HG03354 (cell line): ENCODE measurements around the gene DTX1.
"Not testable (repeated sequence)": the region's sequence is repeated elsewhere in the genome, so short reads cannot be mapped to it uniquely, and the experiment has no call there.

ENCODE experiments used
- ATAC-seq: cut with Tn5 transposase; IDR thresholded peaks from one replicate; pipeline ENCODE4 v1.9.1; 2021; ENCODE audit warnings: mild to moderate bottlenecking; ENCODE audit not compliant: unreplicated experiment, poor library complexity, severe bottlenecking

DTX1 gene

DNA sequence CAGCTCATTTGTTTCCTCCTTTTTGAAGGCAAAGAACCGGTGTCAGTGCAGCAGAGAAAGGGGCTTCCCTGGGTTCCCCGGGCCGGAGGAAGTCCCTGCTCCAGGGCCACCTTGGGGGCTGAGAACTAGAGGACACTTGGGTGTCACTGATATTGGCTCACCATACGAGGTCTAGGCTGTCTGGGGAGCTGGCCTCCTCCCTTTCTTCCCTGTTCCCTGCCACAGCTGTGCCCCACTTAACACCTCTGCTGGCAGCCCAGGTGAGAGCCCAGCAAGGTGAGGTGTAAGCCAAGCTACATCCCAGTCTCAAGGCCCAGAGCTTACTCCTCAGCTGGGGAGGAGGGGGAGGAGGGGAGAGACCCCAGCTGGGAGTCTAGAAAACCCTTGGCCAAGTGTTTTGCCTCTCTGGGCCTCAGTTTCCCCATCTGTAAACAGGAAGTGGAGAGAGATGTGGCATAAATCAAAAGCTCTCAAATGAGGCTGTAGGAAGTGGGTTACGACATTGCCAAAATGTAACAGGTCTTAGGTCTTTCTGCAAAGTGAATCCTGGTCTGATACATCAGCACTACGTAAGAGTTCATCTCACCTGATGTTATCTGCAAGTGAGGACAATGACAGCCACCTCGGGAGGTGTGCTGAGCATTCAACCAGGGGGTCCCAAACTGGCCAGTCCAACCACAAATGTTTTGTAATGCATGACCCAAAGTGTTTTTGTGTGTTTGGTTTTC lies 53.5 kb downstream of the DTX1 start:
- ATAC-seq: no peak

DNA sequence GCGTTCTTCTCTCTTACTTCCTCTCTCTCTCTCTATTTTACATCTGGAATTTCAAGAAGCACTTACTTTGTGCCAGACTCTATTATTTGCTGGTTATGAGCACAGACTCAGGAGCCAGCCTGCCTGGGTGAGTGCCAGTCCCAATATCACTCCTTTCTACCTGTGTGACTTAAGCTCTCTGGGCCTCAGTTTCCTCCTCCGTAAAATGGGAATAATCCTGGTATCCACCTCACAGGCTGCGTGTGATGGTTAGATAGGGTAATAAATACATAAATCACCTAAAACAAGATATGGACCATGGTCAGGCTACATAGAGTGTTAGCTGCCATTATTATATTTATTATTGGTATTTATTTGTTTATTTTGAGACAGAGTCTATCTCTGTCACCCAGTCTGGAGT lies 54.7 kb downstream of the DTX1 start:
- ATAC-seq: no peak

DNA sequence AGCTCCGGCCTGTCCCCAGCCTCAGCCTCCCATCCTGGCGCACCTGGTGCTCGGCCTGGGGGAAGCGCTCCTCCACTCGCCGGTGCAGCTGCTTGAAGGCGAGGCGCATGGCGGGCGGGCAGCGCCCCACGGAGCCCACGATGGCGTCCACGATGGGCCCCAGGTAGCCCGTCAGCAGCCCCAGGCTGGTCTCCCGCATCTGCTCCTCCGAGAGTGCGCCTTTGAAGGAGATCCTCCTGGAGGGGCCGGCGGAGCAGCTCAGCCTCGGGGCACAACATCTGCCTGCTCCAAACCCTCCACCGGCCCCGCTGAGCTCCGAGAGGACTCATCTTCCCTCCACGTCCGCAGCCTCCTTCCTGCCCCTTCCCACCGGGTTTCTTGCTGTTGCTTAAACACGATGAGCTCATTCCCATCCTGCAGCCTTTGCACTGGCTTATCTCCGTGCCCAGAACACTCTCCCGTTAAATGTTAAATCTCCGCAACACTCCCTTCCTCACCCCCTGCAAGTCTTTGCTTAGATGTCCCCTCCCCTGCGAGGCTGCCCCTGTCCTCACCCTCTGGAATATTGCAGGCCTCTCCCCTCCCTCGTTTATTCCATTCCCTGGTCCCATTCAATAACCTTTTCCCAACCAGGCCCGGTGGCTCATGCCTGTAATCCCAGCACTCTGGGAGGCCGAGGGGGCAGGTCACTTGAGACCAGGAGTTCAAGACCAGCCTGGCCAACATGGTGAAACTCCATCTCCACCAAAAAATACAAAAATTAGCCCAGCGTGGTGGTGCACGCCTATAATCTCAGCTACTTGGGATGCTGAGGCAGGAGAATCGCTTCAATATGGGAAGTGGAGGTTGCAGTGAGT lies 55.7 kb downstream of the DTX1 start:
- ATAC-seq: no peak

DNA sequence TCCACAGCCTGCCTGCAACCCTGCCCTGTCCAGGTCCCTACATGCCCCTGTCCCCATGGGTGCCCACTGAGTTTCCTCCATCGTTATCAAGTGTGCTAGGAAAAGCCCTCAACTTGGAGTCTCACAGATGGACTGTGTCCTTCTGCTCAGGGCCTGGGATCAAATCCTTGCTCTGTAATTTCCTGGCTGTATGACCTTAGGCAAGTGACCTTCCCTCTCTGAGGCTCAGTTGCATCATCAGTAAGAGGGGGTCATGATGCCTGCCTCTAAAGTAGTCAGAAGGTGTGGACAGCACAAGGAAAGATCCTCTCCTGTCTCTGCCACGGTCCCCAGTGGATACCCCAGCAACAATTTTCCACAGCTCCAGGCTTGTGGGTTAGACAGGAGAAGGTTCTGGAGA lies 56.9 kb downstream of the DTX1 start:
- no peak for ATAC-seq

DNA sequence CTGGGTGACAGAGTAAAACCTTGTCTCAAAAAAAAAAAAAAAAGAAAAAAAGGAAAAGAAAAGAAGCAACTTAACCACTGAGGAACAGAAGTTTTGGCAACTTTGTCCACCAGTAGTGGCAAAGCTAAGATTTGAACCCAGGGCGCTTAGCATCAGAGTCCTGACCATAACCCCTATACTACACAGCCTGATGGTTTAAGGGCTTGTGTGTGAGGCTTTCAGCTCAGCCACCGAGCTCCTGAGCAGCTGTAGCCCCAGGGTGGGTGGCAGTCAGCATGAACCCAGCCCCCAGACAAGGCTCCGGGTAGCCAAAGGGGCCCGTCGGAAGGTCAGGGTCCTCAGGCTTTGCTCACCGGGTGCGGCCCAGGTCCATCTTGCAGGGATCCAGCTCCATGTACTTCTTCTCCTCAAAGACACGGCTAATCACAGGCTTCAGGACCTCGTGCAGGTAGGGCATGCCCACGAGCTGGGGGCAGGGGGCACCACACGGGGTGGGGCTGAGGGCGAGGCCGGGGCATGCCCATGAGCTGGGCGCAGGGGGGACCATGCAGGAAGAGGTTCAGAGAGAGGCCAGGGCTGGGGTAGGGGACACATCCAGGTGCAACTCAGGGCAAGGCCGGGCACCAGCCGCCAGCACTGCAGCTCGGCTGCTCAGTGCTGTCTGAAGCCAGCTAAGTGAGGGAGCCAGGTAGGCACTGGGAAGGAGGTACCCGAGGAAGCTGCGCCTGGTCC lies 58.1 kb downstream of the DTX1 start:
- no peak for ATAC-seq

DNA sequence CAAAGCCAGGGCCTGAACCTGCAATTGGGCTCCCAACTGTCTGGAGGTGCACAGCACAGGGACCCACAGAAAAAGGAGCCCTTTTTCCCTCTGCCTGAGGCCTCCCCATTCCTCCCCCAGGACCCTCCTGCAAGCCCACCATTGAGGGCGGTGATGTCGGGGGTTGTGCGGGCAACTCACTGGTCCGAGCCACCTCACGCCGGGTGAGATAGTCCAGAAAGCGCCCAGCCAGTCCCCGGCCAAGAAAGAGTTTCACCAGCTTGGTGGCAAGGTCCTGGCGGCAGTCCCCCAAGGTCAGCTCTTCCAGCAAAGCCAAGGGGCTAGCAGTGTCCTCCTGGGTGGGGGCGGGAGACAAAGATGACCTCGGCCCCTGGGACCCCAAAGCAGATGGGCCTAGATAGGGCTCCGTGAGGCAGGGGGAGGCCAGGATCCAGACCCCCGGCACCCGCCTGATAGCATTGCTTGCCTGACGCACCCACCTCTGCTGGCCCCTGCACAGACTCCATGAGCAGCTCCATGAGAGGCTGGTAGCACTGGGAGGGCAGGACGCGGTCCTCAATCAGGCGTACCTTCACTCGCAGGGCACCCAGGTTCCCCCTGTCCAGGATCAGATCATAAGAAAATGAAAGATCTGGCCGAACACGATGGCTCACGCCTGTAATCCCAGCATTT lies 59.1 kb downstream of the DTX1 start:
- no peak for ATAC-seq

DNA sequence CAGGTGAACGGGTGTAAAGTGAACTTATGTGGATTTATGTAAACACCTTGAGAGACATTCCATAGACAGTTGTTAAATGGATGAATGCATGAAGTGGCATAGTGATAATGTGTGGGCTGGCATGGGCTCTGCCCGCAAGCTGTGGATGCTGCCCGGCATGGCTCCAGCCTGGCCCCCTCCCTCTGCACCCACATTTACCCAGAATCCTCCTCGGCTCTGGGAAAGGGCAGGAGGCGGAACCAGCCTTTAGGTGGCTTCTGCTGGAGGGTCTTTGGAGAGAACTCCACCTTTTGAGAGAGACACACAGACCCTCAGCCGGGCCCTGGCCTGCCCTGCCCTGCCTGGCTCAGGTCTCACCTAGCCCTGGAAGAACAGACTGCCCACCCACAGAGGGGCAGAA lies 60.3 kb downstream of the DTX1 start:
- ATAC-seq: no peak

DNA sequence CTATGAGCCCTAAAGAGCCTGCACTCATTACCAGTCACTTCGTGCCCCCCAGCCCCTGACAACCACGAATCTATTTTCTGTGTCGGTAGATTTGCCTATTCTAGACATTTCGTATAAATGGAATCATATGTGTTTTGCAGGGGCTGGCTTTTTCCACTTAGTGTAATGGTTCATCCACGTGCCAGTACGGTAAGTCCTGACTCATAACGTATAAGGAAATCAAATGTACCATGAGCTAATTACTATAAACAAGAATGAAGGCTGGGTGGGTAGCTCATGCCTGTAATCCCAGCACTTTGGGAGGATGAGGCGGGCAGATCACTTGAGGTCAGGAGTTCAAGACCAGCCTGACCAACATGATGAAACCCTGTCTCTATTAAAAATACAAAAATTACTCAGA lies 61.2 kb downstream of the DTX1 start:
- ATAC-seq: not testable (repeated sequence)

DNA sequence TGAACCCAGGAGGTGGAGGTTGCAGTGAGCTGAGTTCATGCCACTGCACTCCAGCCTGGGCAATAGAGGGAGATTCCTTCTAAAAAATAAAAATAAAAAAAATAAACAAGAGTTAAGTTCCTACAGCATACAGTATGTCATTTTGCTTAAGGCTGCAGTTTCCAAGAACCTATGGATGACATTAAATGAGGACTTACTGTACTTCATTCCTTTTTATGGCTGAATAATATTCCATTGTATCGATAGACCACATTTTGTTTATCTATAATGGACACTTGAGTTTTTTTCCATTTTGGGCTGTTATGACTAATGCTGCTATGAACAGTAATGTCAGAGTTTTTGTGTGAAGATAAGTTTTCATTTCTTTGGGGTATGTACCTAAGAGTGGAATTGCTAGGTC lies 61.6 kb downstream of the DTX1 start:
- no peak for ATAC-seq

DNA sequence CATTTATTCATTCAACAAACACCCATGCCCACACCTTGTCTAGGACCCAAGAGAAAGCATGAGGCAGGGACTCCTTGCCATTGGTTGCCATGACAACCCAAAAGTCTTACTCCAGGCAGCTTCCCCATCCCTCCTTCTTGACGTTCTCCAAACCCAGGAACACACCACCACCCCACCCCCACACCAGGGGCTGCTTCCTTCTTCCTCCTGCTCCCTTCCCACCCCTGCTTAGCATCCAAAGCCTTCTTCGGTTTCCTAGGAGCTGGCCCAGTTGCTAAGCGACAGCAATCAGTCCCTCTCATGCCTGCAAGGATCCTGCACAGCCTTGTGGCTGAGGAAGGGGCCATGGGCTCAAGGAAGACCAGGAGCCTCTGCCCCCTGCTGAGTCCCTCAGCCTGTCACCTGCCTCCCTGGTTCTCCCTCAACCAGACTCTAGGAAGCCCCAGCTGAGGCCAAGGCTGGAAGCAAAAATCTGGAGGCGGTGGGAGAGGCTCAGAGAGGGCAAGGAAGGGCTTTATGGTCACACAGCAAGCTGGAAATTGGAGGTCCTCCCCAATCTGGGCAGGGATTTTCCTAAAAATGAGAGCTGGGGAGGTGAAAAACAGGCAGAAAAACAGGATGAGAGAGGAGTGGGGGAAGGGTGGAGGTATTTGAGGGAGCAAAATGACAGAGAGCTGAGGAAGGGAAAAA lies 63.6 kb downstream of the DTX1 start:
- no peak for ATAC-seq

DNA sequence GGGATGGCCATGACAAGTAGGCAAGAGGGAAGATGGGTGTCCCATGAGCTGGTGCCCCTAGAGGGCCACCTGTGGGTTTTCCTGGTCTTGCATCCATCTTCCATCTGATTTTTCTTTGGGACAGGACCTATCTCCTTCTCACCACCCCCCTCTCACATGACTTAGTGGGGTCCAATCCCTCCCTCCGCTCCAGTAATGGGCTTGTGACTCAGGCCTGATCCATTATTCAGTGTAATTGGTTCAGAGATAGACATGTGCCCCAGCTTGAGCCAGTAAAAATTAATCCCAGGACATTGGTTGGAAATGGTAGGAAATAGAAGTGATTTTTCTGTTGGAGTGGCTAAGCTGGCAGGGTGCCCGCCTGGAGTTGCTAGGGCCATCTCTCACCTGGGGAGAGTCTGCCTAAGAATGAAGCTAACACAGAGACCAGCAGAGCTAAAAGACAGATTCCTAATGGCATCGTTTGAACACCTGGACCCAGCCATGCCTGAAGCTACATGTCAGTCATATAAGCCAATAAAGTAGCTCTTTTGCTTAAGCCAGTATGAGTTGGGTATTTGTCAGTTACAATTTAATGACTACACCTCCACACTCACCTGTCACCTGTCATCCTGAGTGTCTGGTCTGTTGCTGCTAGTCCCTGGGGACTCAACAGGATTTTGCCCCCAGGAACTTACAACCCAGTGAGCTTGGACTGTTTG lies 64.3 kb downstream of the DTX1 start:
- ATAC-seq: no peak

DNA sequence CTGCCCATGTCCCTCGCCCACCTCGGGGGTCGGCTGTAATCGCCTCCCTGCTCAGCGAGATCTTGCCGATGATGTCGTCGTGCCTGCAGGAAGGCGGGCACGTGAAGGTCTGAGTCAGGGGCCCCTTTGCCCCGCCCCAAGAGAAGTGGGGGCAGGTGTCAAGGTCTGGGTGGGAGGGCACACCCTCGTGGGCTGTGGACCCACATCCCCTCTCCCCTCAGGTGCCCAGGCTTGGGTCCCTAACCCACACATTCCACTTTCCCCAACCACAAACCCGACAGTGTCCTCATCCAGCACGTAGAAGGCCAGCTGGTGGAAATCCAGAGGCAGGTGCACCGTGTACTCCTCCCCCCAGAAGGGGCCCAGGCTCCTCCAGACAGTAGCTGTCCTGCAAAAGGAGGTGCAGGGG lies 71.3 kb downstream of the DTX1 start:
- no peak for ATAC-seq

DNA sequence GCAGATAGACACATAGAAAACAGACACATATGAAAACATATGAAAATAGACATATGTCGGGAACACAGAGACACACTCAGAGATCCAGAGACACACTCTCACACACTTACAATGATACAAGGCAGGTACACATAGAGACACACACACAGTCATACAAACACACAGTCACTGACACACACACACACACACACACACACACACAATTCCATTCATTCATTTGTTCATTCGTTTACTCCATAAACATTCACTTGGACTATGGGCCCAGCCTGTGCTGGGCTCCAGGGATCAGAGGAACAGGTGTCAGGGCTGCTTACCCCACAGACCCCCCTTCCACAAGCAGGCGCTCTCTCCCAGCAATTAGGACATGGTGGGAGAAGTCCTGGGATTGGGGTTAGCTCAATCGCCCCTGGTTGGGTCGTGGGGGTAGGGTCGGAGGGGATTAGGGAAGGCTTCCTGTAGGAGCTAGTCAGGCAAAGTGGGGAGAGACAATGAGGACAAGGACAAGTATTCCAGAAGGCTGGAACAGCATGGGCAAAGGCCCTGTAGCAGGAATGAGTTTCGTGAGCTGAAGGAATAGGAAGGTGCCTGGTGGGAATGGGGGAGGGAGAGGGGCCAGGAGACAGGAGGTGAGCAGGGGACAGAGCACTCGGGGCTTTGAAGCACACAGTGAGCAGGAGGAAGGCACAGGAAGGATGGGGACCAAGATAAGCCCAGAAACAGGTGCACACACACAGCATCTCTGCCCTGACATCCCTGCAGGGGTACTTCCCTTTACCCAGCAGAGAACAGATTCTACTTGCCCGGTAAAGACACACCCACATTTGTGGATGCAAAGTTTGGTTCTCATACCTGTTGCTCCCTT lies 72.5 kb downstream of the DTX1 start:
- no peak for ATAC-seq

DNA sequence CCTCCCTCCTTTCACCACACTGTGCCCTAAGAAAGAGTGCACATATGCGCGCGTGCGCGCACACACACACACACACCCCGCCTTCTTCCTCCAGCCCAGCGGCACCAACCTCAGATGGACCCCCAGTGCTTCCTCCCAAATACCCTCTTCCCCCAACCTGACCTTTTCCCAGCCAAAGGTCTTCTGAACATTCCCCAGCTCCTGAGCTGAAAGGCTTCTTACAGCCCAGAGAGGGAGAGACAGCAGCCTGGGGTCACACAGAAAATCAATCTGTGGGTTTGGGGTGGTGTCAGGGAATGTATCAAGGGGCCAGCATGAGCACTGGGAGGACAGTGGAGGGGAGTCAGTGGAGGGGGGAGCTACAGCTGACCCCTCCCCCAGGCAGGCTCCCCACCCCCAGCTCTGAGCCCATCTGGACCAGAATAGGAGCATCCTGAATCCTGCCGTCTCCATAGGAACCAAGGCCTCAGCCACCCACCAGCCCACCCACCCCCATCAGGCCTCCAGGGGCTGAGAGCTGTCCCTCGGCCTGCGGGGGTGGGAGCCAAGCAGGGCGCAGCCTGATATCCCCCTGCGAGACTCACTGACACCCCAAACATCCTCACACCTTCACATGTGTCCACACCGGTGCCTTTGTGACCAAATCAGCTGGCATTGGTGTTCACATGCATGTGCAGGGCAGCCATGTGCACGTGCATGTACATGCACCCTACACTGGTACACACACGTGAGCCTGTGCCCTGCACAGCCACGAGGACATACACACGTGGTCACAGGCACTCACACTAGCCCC lies 73.3 kb downstream of the DTX1 start:
- no peak for ATAC-seq

DNA sequence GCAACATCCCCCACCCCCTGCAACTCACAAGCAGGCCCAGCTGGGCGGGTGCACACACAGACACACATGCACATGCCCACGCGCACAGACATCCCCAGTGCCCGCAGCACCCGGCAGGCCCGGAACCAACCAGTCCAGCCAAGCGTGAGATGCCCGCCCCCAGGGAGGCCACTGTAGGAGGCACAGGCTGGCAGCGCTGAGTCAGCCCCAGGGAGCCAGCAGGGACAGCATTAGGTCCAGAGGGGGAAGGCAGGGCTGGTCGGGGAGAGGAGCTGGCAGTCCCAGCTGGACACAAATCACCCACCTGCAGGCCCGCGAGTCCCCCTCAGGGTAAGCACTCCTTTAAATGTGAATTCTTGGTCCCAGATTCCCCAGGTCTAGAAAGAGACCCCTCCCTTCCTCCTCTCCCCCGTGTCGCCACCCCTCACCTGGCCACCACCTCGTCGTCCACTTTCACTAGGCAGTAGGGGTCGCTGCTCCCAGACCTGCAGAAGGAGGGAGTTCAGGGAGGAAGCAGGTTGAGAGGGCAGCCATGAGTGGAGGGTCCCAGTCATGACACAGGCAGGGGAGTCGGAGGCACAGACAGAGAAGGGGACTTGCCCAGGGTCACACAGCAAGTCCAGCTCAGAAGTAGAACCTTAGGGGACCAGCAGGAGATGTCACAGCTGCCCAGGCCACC lies 74.1 kb downstream of the DTX1 start:
- no peak for ATAC-seq

DNA sequence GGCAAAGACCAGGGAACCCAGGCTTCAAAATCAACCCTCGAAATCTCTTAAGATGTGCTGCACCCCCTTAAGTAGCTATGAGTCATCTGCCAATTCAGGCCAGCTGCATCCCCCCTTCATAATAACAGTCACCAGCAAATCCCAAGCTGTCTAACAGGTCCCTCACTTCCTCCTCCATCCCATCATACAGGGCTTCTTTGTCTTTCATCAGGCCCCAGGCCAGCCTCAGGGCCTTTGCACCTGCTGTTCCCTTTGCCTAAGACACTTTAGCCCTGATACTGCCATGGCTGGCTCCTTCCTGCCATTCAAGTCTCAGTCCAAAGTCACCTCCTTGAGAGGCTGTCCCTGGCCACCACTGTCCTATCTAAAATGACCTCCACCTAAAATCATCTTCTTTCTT lies 75.0 kb downstream of the DTX1 start:
- no peak for ATAC-seq

DNA sequence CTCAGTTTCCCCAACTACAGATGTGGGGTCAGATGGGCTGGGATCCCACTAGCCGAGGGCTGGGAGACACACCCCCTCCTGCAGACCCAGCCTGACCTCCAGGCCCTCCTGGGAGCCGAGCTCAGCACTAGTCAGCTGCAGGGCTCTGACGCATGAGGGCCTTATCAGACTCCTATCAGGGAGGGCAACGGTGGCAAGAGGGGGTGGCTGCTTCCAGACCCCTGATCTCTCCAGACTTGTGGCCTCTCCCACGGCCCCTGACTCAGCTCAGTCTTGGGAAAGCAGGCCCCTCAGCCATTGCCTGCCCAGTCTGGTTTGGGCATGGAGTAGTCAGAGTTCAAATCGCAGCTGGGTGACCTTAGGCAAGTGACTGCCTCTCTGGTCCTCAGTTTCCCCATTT lies 76.5 kb downstream of the DTX1 start:
- no peak for ATAC-seq
